Effector memory CD4-positive, alpha-beta T cell (primary cell): ENCODE measurements around the gene ZFYVE27.
A peak's percentile ranks its signal among the peaks of the same experiment; 100 is the strongest.

Experiments used
- DNase-seq, 3 donors: peaks; one replicate each; pipeline ENCODE4 v3.0.0-alpha.2; 2020
- H3K27ac ChIP-seq: 2 replicates; pipeline ENCODE4 v1.7.0; 2013; ENCODE audit warnings: mild to moderate bottlenecking, low read length, moderate library complexity; ENCODE audit not compliant: insufficient read depth, poor library complexity, severe bottlenecking
- H3K27me3 ChIP-seq: replicated peaks from 2 replicates; pipeline ENCODE4 v1.7.0; 2013; ENCODE audit warnings: mild to moderate bottlenecking, low read length; ENCODE audit not compliant: insufficient read depth, control insufficient read depth, poor library complexity, severe bottlenecking
- H3K36me3 ChIP-seq: 2 replicates; pipeline ENCODE4 v1.7.0; 2013; ENCODE audit warnings: mild to moderate bottlenecking, low read length, moderate library complexity; ENCODE audit not compliant: control insufficient read depth, insufficient read depth
- H3K4me1 ChIP-seq: 2 replicates; pipeline ENCODE4 v1.7.0; 2013; ENCODE audit warnings: low read length, mild to moderate bottlenecking; ENCODE audit not compliant: control insufficient read depth, insufficient read depth, poor library complexity, severe bottlenecking
- H3K4me3 ChIP-seq: 2 replicates; pipeline ENCODE4 v1.7.0; 2013; ENCODE audit warnings: low read length, low read depth, mild to moderate bottlenecking; ENCODE audit not compliant: insufficient read depth, poor library complexity, severe bottlenecking
- H3K9me3 ChIP-seq: 2 replicates; pipeline ENCODE4 v1.7.0; 2013; ENCODE audit warnings: mild to moderate bottlenecking, low read length, moderate library complexity; ENCODE audit not compliant: control insufficient read depth

Gene ZFYVE27

GRCh38 chr10:97731346-97732051 is 5.4 kb upstream of the ZFYVE27 start:
- no peaks in the 10 kb centered on the region for H3K4me1 ChIP-seq
- H3K27me3 ChIP-seq, result no peaks in the 10 kb centered on the region
- no peak overlapping the region for H3K4me3 ChIP-seq
- H3K9me3 ChIP-seq, result no peaks in the 10 kb centered on the region
- no peaks in the 10 kb centered on the region for H3K36me3 ChIP-seq
- H3K27ac ChIP-seq, result no peak overlapping the region
- DNase-seq, result peak; percentile 20 to 56 (median 33)

GRCh38 chr10:97732052-97732359 is 4.9 kb upstream of the ZFYVE27 start:
- Histone ChIP-seq H3K9me3 (no peaks in the 10 kb centered on the region), H3K4me3 (no peak overlapping the region), H3K27me3 (no peaks in the 10 kb centered on the region), H3K4me1 (no peaks in the 10 kb centered on the region), H3K27ac (no peak overlapping the region), H3K36me3 (no peaks in the 10 kb centered on the region)
- DNase-seq, result no peak

GRCh38 chr10:97733256-97733655 is 3.7 kb upstream of the ZFYVE27 start:
- Histone ChIP-seq H3K4me1 (peaks cover 8% of the 10 kb centered on the region), H3K27me3 (no peaks in the 10 kb centered on the region), H3K9me3 (no peaks in the 10 kb centered on the region), H3K4me3 (no peak overlapping the region), H3K27ac (no peak overlapping the region), H3K36me3 (no peaks in the 10 kb centered on the region)
- DNase-seq, result no peak

- Histone ChIP-seq H3K27me3 (no peaks in the 10 kb centered on the region), H3K9me3 (no peaks in the 10 kb centered on the region), H3K36me3 (no peaks in the 10 kb centered on the region), H3K4me3 (no peak overlapping the region), H3K4me1 (peaks cover 14% of the 10 kb centered on the region), H3K27ac (no peak overlapping the region)
- no peak for DNase-seq
Observed at GRCh38 chr10:97734021-97734420, 2.9 kb upstream of the ZFYVE27 start.

- H3K4me1 ChIP-seq, result peaks cover 14% of the 10 kb centered on the region
- H3K27me3 ChIP-seq, result no peaks in the 10 kb centered on the region
- H3K4me3 ChIP-seq, result peak overlapping the region; percentile 88
- DNase-seq, result no peak
- H3K9me3 ChIP-seq, result no peaks in the 10 kb centered on the region
- peaks cover 6% of the 10 kb centered on the region for H3K36me3 ChIP-seq
- peak overlapping the region; percentile 83 for H3K27ac ChIP-seq
Observed at GRCh38 chr10:97736403-97736901, 476 bp upstream of the ZFYVE27 start.

GRCh38 chr10:97737770-97738265 is 890 bp downstream of the ZFYVE27 start:
- peaks cover 7% of the 10 kb centered on the region for H3K36me3 ChIP-seq
- DNase-seq, result no peak
- no peaks in the 10 kb centered on the region for H3K9me3 ChIP-seq
- peak overlapping the region; percentile 88 for H3K4me3 ChIP-seq
- H3K27me3 ChIP-seq, result no peaks in the 10 kb centered on the region
- peak overlapping the region; percentile 83 for H3K27ac ChIP-seq
- H3K4me1 ChIP-seq, result peaks cover 14% of the 10 kb centered on the region

GRCh38 chr10:97738616-97739015 is 1.7 kb downstream of the ZFYVE27 start:
- no peak overlapping the region for H3K4me3 ChIP-seq
- H3K4me1 ChIP-seq, result peaks cover 14% of the 10 kb centered on the region
- no peaks in the 10 kb centered on the region for H3K27me3 ChIP-seq
- DNase-seq, result no peak
- peaks cover 15% of the 10 kb centered on the region for H3K36me3 ChIP-seq
- H3K27ac ChIP-seq, result no peak overlapping the region
- no peaks in the 10 kb centered on the region for H3K9me3 ChIP-seq

- H3K27ac ChIP-seq, result no peak overlapping the region
- H3K27me3 ChIP-seq, result no peaks in the 10 kb centered on the region
- no peaks in the 10 kb centered on the region for H3K9me3 ChIP-seq
- peaks cover 33% of the 10 kb centered on the region for H3K36me3 ChIP-seq
- no peak overlapping the region for H3K4me3 ChIP-seq
- H3K4me1 ChIP-seq, result peaks cover 14% of the 10 kb centered on the region
- DNase-seq, result no peak
Observed at GRCh38 chr10:97740613-97741012, 3.7 kb downstream of the ZFYVE27 start.

GRCh38 chr10:97743169-97743943 is 6.4 kb downstream of the ZFYVE27 start:
- peaks cover 53% of the 10 kb centered on the region for H3K36me3 ChIP-seq
- H3K9me3 ChIP-seq, result no peaks in the 10 kb centered on the region
- no peak overlapping the region for H3K4me3 ChIP-seq
- DNase-seq, result no peak
- H3K27ac ChIP-seq, result no peak overlapping the region
- peaks cover 5% of the 10 kb centered on the region for H3K4me1 ChIP-seq
- H3K27me3 ChIP-seq, result no peaks in the 10 kb centered on the region

- H3K27me3 ChIP-seq, result no peaks in the 10 kb centered on the region
- no peak overlapping the region for H3K27ac ChIP-seq
- no peak for DNase-seq
- H3K4me1 ChIP-seq, result no peaks in the 10 kb centered on the region
- H3K36me3 ChIP-seq, result peaks cover 64% of the 10 kb centered on the region
- H3K4me3 ChIP-seq, result no peak overlapping the region
- no peaks in the 10 kb centered on the region for H3K9me3 ChIP-seq
Observed at GRCh38 chr10:97744405-97745035, 7.6 kb downstream of the ZFYVE27 start.
